ENCODE measurements around the gene BUD23. TPM values are rescaled to one million over a fixed set of nuclear protein-coding genes. Genes with fewer than 3 reads are reported as not detected.

Gene BUD23
- total RNA-seq, 6 donors from 2014 or later, result 19.9 to 52.3 (median 48.8) TPM

- TF ChIP-seq EP300 (IDR thresholded peaks at IDR 0.05) (no peak), POLR2AphosphoS5 (IDR thresholded peaks at IDR 0.05) (no peak), POLR2A (IDR thresholded peaks at IDR 0.05) (no peak)
- TF ChIP-seq, protein P1, sequence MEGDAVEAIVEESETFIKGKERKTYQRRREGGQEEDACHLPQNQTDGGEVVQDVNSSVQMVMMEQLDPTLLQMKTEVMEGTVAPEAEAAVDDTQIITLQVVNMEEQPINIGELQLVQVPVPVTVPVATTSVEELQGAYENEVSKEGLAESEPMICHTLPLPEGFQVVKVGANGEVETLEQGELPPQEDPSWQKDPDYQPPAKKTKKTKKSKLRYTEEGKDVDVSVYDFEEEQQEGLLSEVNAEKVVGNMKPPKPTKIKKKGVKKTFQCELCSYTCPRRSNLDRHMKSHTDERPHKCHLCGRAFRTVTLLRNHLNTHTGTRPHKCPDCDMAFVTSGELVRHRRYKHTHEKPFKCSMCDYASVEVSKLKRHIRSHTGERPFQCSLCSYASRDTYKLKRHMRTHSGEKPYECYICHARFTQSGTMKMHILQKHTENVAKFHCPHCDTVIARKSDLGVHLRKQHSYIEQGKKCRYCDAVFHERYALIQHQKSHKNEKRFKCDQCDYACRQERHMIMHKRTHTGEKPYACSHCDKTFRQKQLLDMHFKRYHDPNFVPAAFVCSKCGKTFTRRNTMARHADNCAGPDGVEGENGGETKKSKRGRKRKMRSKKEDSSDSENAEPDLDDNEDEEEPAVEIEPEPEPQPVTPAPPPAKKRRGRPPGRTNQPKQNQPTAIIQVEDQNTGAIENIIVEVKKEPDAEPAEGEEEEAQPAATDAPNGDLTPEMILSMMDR (IDR thresholded peaks at IDR 0.05), result no peak
- DNase-seq (no peak), ATAC-seq (ENCODE audit: low FRiP score in 2 of 2) (no peak)
- H3K4me3 ChIP-seq, result peak overlapping the region; percentile 47 to 72 (median 70)
- H3K27me3 ChIP-seq, result no peaks in the 10 kb centered on the region
- no peaks in the 10 kb centered on the region for H3K36me3 ChIP-seq
- peak overlapping the region in 1 of 4 donors; percentile 55 for H3K27ac ChIP-seq
- 4 to 5% methylated on average over 9 to 29 of the region's 52 CpGs for WGBS, 2 donors
- H3K9me3 ChIP-seq, result no peaks in the 10 kb centered on the region
- H3K4me1 ChIP-seq, result peaks cover 4 to 22% (median 14%) of the 10 kb centered on the region in 4 donors
Observed at GRCh38 chr7:73668103-73668885, 15.1 kb upstream of the BUD23 start.

DNA sequence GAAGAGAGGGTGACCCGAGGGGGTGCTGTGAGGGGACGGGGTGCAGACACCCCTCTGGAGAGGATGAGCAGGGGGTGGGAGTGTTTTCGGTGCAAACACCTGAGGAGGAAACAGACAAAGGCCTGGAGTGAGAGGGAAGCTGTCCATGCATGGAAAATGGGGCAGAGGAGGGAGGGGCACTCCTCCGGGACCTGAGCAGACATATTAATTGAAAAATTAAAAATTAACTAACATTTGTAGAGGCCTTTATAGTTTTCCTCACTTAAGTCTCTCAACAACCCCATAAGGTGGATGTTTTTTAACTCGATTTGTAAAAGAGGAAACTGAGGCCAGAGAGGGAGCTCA, 14.5 kb upstream of the BUD23 start:
- Histone ChIP-seq H3K27me3 (no peaks in the 10 kb centered on the region), H3K4me1 (peaks cover 4 to 22% (median 14%) of the 10 kb centered on the region in 4 donors), H3K36me3 (no peaks in the 10 kb centered on the region), H3K9me3 (no peaks in the 10 kb centered on the region), H3K4me3 (peak overlapping the region in 3 of 4 donors; percentile 67 to 72 (median 72)), H3K27ac (no peak overlapping the region)
- WGBS, 2 donors, result 32 to 37% methylated on average over 5 of the region's 5 CpGs
- no peak for ATAC-seq (ENCODE audit: low FRiP score in 2 of 2)
- DNase-seq, result no peak
- TF ChIP-seq POLR2A (IDR thresholded peaks at IDR 0.05), result no peak
- no peak for TF ChIP-seq POLR2AphosphoS5 (IDR thresholded peaks at IDR 0.05)
- TF ChIP-seq, protein P1 (IDR thresholded peaks at IDR 0.05), result no peak
- no peak for TF ChIP-seq EP300 (IDR thresholded peaks at IDR 0.05)

DNA sequence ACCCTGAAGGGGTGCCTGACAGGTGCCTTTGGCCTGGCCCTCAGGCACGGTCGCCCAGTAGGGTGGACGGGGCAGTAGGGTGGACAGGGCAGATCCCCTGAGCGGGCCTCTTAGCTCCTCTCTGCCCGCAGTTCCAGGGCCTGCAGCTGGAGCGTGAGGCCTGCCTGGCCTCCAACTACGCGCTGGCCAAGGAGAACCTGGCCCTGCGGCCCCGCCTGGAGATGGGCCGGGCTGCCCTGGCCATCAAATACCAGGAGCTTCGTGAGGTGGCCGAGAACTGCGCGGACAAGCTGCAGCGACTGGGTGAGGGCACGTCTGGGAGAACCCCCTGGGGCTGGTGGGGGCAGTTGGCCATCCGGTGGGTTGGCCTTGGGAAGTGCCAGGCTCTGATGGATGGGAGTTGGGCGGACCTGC, 14.1 kb upstream of the BUD23 start:
- Histone ChIP-seq H3K9me3 (no peaks in the 10 kb centered on the region), H3K27me3 (no peaks in the 10 kb centered on the region), H3K4me3 (no peak overlapping the region), H3K36me3 (no peaks in the 10 kb centered on the region), H3K27ac (no peak overlapping the region), H3K4me1 (peaks cover 4 to 22% (median 14%) of the 10 kb centered on the region in 4 donors)
- ATAC-seq (ENCODE audit: low FRiP score in 2 of 2) (no peak), DNase-seq (peak in 1 of 2 donors; percentile 64)
- 71 to 74% methylated on average over 11 to 18 of the region's 19 CpGs for WGBS, 2 donors
- TF ChIP-seq, protein P1 (IDR thresholded peaks at IDR 0.05), result no peak

DNA sequence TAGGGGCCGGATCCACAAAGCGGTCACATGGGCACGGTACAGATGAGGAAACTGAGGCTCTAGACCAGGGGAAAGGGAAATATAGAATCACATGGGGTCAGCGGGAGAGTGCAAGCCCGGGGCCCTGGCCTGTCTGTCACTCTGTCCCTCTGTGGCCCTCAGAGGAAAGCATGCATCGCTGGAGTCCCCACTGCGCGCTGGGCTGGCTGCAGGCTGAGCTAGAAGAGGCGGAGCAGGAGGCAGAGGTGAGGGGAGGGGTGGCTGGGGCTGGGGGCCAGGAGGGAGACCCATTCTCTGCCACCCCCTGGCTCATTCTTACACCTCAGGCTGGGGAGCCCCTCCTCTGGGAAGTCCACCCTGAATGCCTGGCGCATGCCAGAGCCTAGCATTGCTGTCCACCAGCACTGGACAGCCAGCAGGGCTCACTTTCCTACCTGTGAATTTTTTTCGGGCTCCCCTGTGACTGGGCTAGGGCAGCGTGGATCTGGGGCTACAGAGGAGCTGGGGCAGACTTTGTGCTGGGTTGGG, 13.5 kb upstream of the BUD23 start:
- ATAC-seq (ENCODE audit: low FRiP score in 2 of 2) (no peak), DNase-seq (no peak)
- Histone ChIP-seq H3K9me3 (no peaks in the 10 kb centered on the region), H3K27ac (no peak overlapping the region), H3K4me1 (peaks cover 4 to 22% (median 14%) of the 10 kb centered on the region in 4 donors), H3K27me3 (no peaks in the 10 kb centered on the region), H3K4me3 (no peak overlapping the region), H3K36me3 (no peaks in the 10 kb centered on the region)
- WGBS, 2 donors, result 78% methylated on average over 11 to 12 of the region's 12 CpGs
- TF ChIP-seq POLR2AphosphoS5 (IDR thresholded peaks at IDR 0.05) (no peak), EP300 (IDR thresholded peaks at IDR 0.05) (no peak), POLR2A (IDR thresholded peaks at IDR 0.05) (no peak)
- TF ChIP-seq, protein P1 (IDR thresholded peaks at IDR 0.05), result no peak

- WGBS, 2 donors, result 38 to 50% methylated on average over 1 to 9 of the region's 12 CpGs
Observed at GRCh38 chr7:73671322-73671661, 12.1 kb upstream of the BUD23 start.

More at GRCh38 chr7:73671322-73671661, 12.1 kb upstream of the BUD23 start:
- Histone ChIP-seq H3K36me3 (no peaks in the 10 kb centered on the region), H3K27me3 (no peaks in the 10 kb centered on the region), H3K9me3 (no peaks in the 10 kb centered on the region), H3K4me3 (no peak overlapping the region), H3K4me1 (peaks cover 4 to 22% (median 14%) of the 10 kb centered on the region in 4 donors), H3K27ac (no peak overlapping the region)
- DNase-seq (no peak), ATAC-seq (ENCODE audit: low FRiP score in 2 of 2) (no peak)
- TF ChIP-seq, protein P1 (IDR thresholded peaks at IDR 0.05), result no peak

Data from upper lobe of left lung (tissue), 6 donors.